H9 (cell line): Measurements from ENCODE around the gene C10orf105. TPM values are rescaled to one million over a fixed set of nuclear protein-coding genes. Genes with fewer than 3 reads are reported as not detected.

Source experiments
- DNase-seq: peaks from one replicate; pipeline ENCODE4 v3.0.0-alpha.2; 2017
- H2AFZ ChIP-seq: one replicate; pipeline ENCODE4 v1.6.1; 2013; ENCODE audit warnings: mild to moderate bottlenecking, low read length, control low read depth, moderate library complexity
- H2AK5ac ChIP-seq: 2 replicates; pipeline ENCODE4 v1.6.1; 2013; ENCODE audit warnings: low read length, control low read depth, mixed read lengths; ENCODE audit not compliant: insufficient read length
- H2BK120ac ChIP-seq: one replicate; pipeline ENCODE4 v1.6.1; 2013; ENCODE audit warnings: low read depth, mild to moderate bottlenecking, low read length, control low read depth, inconsistent platforms; ENCODE audit not compliant: poor library complexity, severe bottlenecking
- H2BK12ac ChIP-seq: 2 replicates; pipeline ENCODE4 v1.6.1; 2013; ENCODE audit warnings: low read length, control low read depth, mixed read lengths, low read depth; ENCODE audit not compliant: insufficient read length
- H2BK15ac ChIP-seq: 2 replicates; pipeline ENCODE4 v1.6.1; 2013; ENCODE audit warnings: low read depth, low read length, control low read depth
- H2BK20ac ChIP-seq: one replicate; pipeline ENCODE4 v1.6.1; 2013; ENCODE audit warnings: low read depth, mild to moderate bottlenecking, low read length, control low read depth, inconsistent platforms; ENCODE audit not compliant: poor library complexity, severe bottlenecking
- H2BK5ac ChIP-seq: 2 replicates; pipeline ENCODE4 v1.6.1; 2013; ENCODE audit warnings: low read length, control low read depth, mixed read lengths; ENCODE audit not compliant: insufficient read length
- H3K14ac ChIP-seq: 2 replicates; pipeline ENCODE4 v1.6.1; 2013; ENCODE audit warnings: low read length, control low read depth; ENCODE audit not compliant: insufficient read depth
- H3K18ac ChIP-seq: 2 replicates; pipeline ENCODE4 v1.6.1; 2013; ENCODE audit warnings: low read depth, mild to moderate bottlenecking, mixed read lengths, low read length, control low read depth; ENCODE audit not compliant: insufficient read length
- H3K23ac ChIP-seq: 2 replicates; pipeline ENCODE4 v1.6.1; 2013; ENCODE audit warnings: low read length, control low read depth, mixed read lengths, low read depth; ENCODE audit not compliant: insufficient read length
- H3K23me2 ChIP-seq: 2 replicates; pipeline ENCODE4 v1.6.1; 2013; ENCODE audit warnings: low read depth, mild to moderate bottlenecking, mixed read lengths, low read length, control low read depth; ENCODE audit not compliant: insufficient read length, poor library complexity, severe bottlenecking
- H3K27ac ChIP-seq: 2 replicates; pipeline ENCODE4 v1.5.1; 2013; ENCODE audit warnings: low read length, control low read depth, mixed read lengths, low read depth; ENCODE audit not compliant: insufficient read length
- H3K27me3 ChIP-seq: 2 replicates; pipeline ENCODE4 v1.6.1; 2013; ENCODE audit warnings: low read length, control low read depth, inconsistent platforms; ENCODE audit not compliant: insufficient read depth
- H3K4ac ChIP-seq: 2 replicates; pipeline ENCODE4 v1.6.1; 2013; ENCODE audit warnings: low read depth, mild to moderate bottlenecking, control low read depth, inconsistent platforms, low read length, moderate library complexity
- H3K4me1 ChIP-seq: 2 replicates; pipeline ENCODE4 v1.6.1; 2013; ENCODE audit warnings: low read length, control low read depth, inconsistent platforms; ENCODE audit not compliant: insufficient read depth
- H3K4me2 ChIP-seq: 2 replicates; pipeline ENCODE4 v1.6.1; 2013; ENCODE audit warnings: low read length, control low read depth, mixed read lengths; ENCODE audit not compliant: insufficient read length, insufficient read depth
- H3K56ac ChIP-seq: 2 replicates; pipeline ENCODE4 v1.6.1; 2013; ENCODE audit warnings: low read depth, mild to moderate bottlenecking, mixed read lengths, low read length, control low read depth; ENCODE audit not compliant: insufficient read length
- H3K79me1 ChIP-seq: 2 replicates; pipeline ENCODE4 v1.6.1; 2013; ENCODE audit warnings: low read depth, mild to moderate bottlenecking, moderate library complexity, low read length, control low read depth, inconsistent platforms; ENCODE audit not compliant: insufficient read depth, poor library complexity, severe bottlenecking
- H3K79me2 ChIP-seq: 2 replicates; pipeline ENCODE4 v1.6.1; 2013; ENCODE audit warnings: low read length, control low read depth, inconsistent platforms; ENCODE audit not compliant: insufficient read depth
- H3K9ac ChIP-seq: 2 replicates; pipeline ENCODE4 v1.6.1; 2013; ENCODE audit warnings: low read length, control low read depth, mixed read lengths; ENCODE audit not compliant: insufficient read length; ENCODE audit errors: extremely low read depth
- H3K9me3 ChIP-seq: one replicate; pipeline ENCODE4 v1.6.1; 2013; ENCODE audit warnings: low read depth, low read length, inconsistent platforms; ENCODE audit not compliant: control insufficient read depth
- H3T11ph ChIP-seq: one replicate; pipeline ENCODE4 v1.6.1; 2013; ENCODE audit warnings: mild to moderate bottlenecking, low read length, control low read depth, inconsistent platforms
- H4K20me1 ChIP-seq: one replicate; pipeline ENCODE4 v1.6.1; 2013; ENCODE audit not compliant: control insufficient read depth, insufficient read length, insufficient read depth
- H4K5ac ChIP-seq: 2 replicates; pipeline ENCODE4 v1.6.1; 2013; ENCODE audit warnings: low read depth, mild to moderate bottlenecking, mixed read lengths, low read length, control low read depth; ENCODE audit not compliant: insufficient read length
- H4K8ac ChIP-seq: replicated peaks from 2 replicates; pipeline ENCODE4 v1.6.1; 2013; ENCODE audit warnings: low read length, control low read depth, mixed read lengths, low read depth; ENCODE audit not compliant: insufficient read length
- H4K91ac ChIP-seq: 2 replicates; pipeline ENCODE4 v1.6.1; 2013; ENCODE audit warnings: low read depth, mild to moderate bottlenecking, moderate library complexity, mixed read lengths, low read length, control low read depth; ENCODE audit not compliant: insufficient read length
- H3K27ac Mint-ChIP-seq, 3 experiments: 2 replicates in 2 of 3; 3 replicates in 1 of 3; pipeline ENCODE4 v1.8.0; 2020 to 2021; ENCODE audit warnings: mixed read lengths in 3 of 3, mild to moderate bottlenecking in 1 of 3, moderate library complexity in 1 of 3
- H3K27me3 Mint-ChIP-seq: 2 replicates; pipeline ENCODE4 v1.8.0; 2021; ENCODE audit warnings: low read depth, mild to moderate bottlenecking, moderate library complexity, mixed read lengths
- H3K36me3 Mint-ChIP-seq, 3 experiments: 2 replicates in 2 of 3; 3 replicates in 1 of 3; pipeline ENCODE4 v1.8.0; 2020 to 2021; ENCODE audit warnings: low read depth in 3 of 3, mixed read lengths in 3 of 3; ENCODE audit not compliant: insufficient read depth in 1 of 3
- H3K4me1 Mint-ChIP-seq, 2 experiments: 2 replicates each; pipeline ENCODE4 v1.8.0; 2020; ENCODE audit warnings: mixed read lengths in 2 of 2
- H3K4me3 Mint-ChIP-seq, 2 experiments: 2 replicates in 1 of 2; 3 replicates in 1 of 2; pipeline ENCODE4 v1.8.0; 2020 to 2021; ENCODE audit warnings: mild to moderate bottlenecking in 2 of 2, mixed read lengths in 2 of 2, moderate library complexity in 1 of 2
- H3K9me3 Mint-ChIP-seq, 2 experiments: 2 replicates in 1 of 2; 3 replicates in 1 of 2; pipeline ENCODE4 v1.8.0; 2020; ENCODE audit warnings: mild to moderate bottlenecking in 2 of 2, mixed read lengths in 2 of 2, moderate library complexity in 1 of 2
- CTCF ChIP-seq: fragments of 200-600 bp; sonication (generic); conservative IDR thresholded peaks from 3 replicates; pipeline ENCODE4 v1.8.0; 2021; ENCODE audit warnings: antibody characterized with exemption, mild to moderate bottlenecking
- WGBS: extraction: QIAGEN DNeasy Blood & Tissue Kit; methylation state at CpG from one replicate; pipeline ENCODE4 v1.1.7; 2013; ENCODE audit warnings: missing lambda C conversion rate, low lambda C conversion rate, mixed read lengths; ENCODE audit not compliant: insufficient read length; ENCODE audit errors: extremely low coverage; 5-methylcytosine and 5-hydroxymethylcytosine counted together
- total RNA-seq: library from RNA; stranded (reverse); gene quantifications from 2 replicates; pipeline ENCODE4 v1.2.1, GENCODE V29; 2021

The C10orf105 gene
- total RNA-seq, 1 experiment from 2014 or later = 0.26 TPM

- Histone ChIP-seq H3K79me1 (no peaks in the 10 kb centered on the region), H2BK15ac (no peak overlapping the region), H3K23me2 (no peaks in the 10 kb centered on the region), H3K79me2 (no peaks in the 10 kb centered on the region; the same call in 1 of the 2 replicates), H4K20me1 (no peaks in the 10 kb centered on the region), H3K4me1 (no peaks in the 10 kb centered on the region), H2BK120ac (no peak overlapping the region), H3K23ac (no peak overlapping the region), H4K91ac (no peak overlapping the region), H4K8ac (no peak overlapping the region), H3K4me2 (no peak overlapping the region), H2BK20ac (no peak overlapping the region), H3K27ac (no peak overlapping the region), H3K4ac (no peak overlapping the region), H2AK5ac (no peak overlapping the region), H3K14ac (no peak overlapping the region), H3T11ph (no peak overlapping the region), H4K5ac (no peak overlapping the region), H2BK5ac (no peak overlapping the region), H3K27me3 (no peaks in the 10 kb centered on the region), H3K56ac (no peak overlapping the region), H3K9me3 (no peaks in the 10 kb centered on the region), H2AFZ (no peak overlapping the region), H3K9ac (no peak overlapping the region), H2BK12ac (no peak overlapping the region), H3K18ac (no peak overlapping the region)
- no peak overlapping the region for H3K4me3 Mint-ChIP-seq
- peaks cover 2% of the 10 kb centered on the region for H3K27me3 Mint-ChIP-seq
- TF ChIP-seq CTCF = no peak
- no peak for DNase-seq
- no CpG with 5 or more reads among the region's 8 CpGs for WGBS
- H3K9me3 Mint-ChIP-seq = no peaks in the 10 kb centered on the region; a peak in 2 of 5 replicates
- H3K27ac Mint-ChIP-seq = peak overlapping the region in 1 of 3 experiments; percentile 87; a peak in 2 of 7 replicates
- H3K4me1 Mint-ChIP-seq = peaks cover 18 to 43% of the 10 kb centered on the region in 2 experiments
- H3K36me3 Mint-ChIP-seq = no peaks in the 10 kb centered on the region
Observed at GRCh38 chr10:71752391-71753090, 33.0 kb upstream of the C10orf105 start.
